HG03342 (cell line): ENCODE data around the gene PPP6C.
"Not testable (repeated sequence)": the region's sequence is repeated elsewhere in the genome, so short reads cannot be mapped to it uniquely, and the experiment has no call there.

Experiments
- ATAC-seq: cut with Tn5 transposase; IDR thresholded peaks from one replicate; pipeline ENCODE4 v1.9.1; 2021; ENCODE audit warnings: mild to moderate bottlenecking, moderate library complexity; ENCODE audit not compliant: unreplicated experiment

Gene PPP6C

GRCh38 chr9:125142560-125143376 is 46.8 kb downstream of the PPP6C start:
- ATAC-seq, result no peak

GRCh38 chr9:125141751-125142150 is 47.9 kb downstream of the PPP6C start:
- no peak for ATAC-seq

GRCh38 chr9:125141251-125141650 is 48.4 kb downstream of the PPP6C start:
- ATAC-seq, result no peak

GRCh38 chr9:125140576-125140975 is 49.0 kb downstream of the PPP6C start:
- ATAC-seq, result no peak

GRCh38 chr9:125137200-125137599 is 52.4 kb downstream of the PPP6C start:
- ATAC-seq, result no peak

- no peak for ATAC-seq
Measured at GRCh38 chr9:125134976-125135375, 54.6 kb downstream of the PPP6C start.

GRCh38 chr9:125133403-125134329 is 55.9 kb downstream of the PPP6C start:
- ATAC-seq, result no peak

- no peak for ATAC-seq
Measured at GRCh38 chr9:125131778-125132177, 57.8 kb downstream of the PPP6C start.

- ATAC-seq, result peak; percentile 94
Measured at GRCh38 chr9:125126019-125126746, 63.4 kb downstream of the PPP6C start.

- ATAC-seq, result no peak
Measured at GRCh38 chr9:125125523-125125922, 64.1 kb downstream of the PPP6C start.

GRCh38 chr9:125121146-125121545 is 68.5 kb downstream of the PPP6C start:
- no peak for ATAC-seq

GRCh38 chr9:125119643-125120286 is 69.8 kb downstream of the PPP6C start:
- no peak for ATAC-seq

- ATAC-seq, result not testable (repeated sequence)
Measured at GRCh38 chr9:125118696-125119095, 70.9 kb downstream of the PPP6C start.

GRCh38 chr9:125114503-125114902 is 75.1 kb downstream of the PPP6C start:
- not testable (repeated sequence) for ATAC-seq

- no peak for ATAC-seq
Measured at GRCh38 chr9:125110464-125110863, 79.1 kb downstream of the PPP6C start.

GRCh38 chr9:125108541-125108940 is 81.1 kb downstream of the PPP6C start:
- ATAC-seq, result not testable (repeated sequence)

GRCh38 chr9:125106285-125106893 is 83.2 kb downstream of the PPP6C start:
- no peak for ATAC-seq

GRCh38 chr9:125103770-125104460 is 85.7 kb downstream of the PPP6C start:
- ATAC-seq, result no peak

- ATAC-seq, result no peak
Measured at GRCh38 chr9:125103021-125103420, 86.6 kb downstream of the PPP6C start.

- no peak for ATAC-seq
Measured at GRCh38 chr9:125100822-125101221, 88.8 kb downstream of the PPP6C start.
